ENCODE data around the gene MAPK8.
A peak's percentile ranks its signal among the peaks of the same experiment; 100 is the strongest.

Gene MAPK8

GRCh38 chr10:48439031-48439430 lies 132.6 kb downstream of the MAPK8 start:
- Histone ChIP-seq H3K36me3 (no peaks in the 10 kb centered on the region; the same call in 1 of the 2 replicates), H3K27me3 (no peaks in the 10 kb centered on the region), H3K9me3 (no peaks in the 10 kb centered on the region), H3K4me3 (ENCODE audit: low read depth, low read length) (no peak overlapping the region), H3K4me1 (no peaks in the 10 kb centered on the region)
- TF ChIP-seq CTCF (IDR thresholded peaks at IDR 0.05; ENCODE audit: low read depth, low read length), result no peak
- no peak for DNase-seq

GRCh38 chr10:48439581-48440041 lies 133.1 kb downstream of the MAPK8 start:
- Histone ChIP-seq H3K27me3 (no peaks in the 10 kb centered on the region), H3K4me3 (ENCODE audit: low read depth, low read length) (no peak overlapping the region), H3K36me3 (no peaks in the 10 kb centered on the region; the same call in none of the 2 replicates), H3K9me3 (no peaks in the 10 kb centered on the region), H3K4me1 (0 out of 2 replicates have a peak, but pooled peaks cover 3% of the 10 kb centered on the region)
- no peak for TF ChIP-seq CTCF (IDR thresholded peaks at IDR 0.05; ENCODE audit: low read depth, low read length)
- no peak for DNase-seq

- no peak for DNase-seq
- H3K4me3 ChIP-seq (ENCODE audit: low read depth, low read length), result no peak overlapping the region
- no peaks in the 10 kb centered on the region; the same call in none of the 2 replicates for H3K36me3 ChIP-seq
- H3K9me3 ChIP-seq, result no peaks in the 10 kb centered on the region
- TF ChIP-seq CTCF (IDR thresholded peaks at IDR 0.05; ENCODE audit: low read depth, low read length), result no peak
- H3K4me1 ChIP-seq, result peaks cover 4% of the 10 kb centered on the region
- H3K27me3 ChIP-seq, result no peaks in the 10 kb centered on the region
Measured at GRCh38 chr10:48440771-48441170, 134.3 kb downstream of the MAPK8 start.

GRCh38 chr10:48442090-48442808 lies 135.8 kb downstream of the MAPK8 start:
- TF ChIP-seq CTCF (IDR thresholded peaks at IDR 0.05; ENCODE audit: low read depth, low read length), result no peak
- no peak for DNase-seq
- Histone ChIP-seq H3K4me1 (peaks cover 4% of the 10 kb centered on the region), H3K27me3 (no peaks in the 10 kb centered on the region), H3K36me3 (no peaks in the 10 kb centered on the region; the same call in none of the 2 replicates), H3K4me3 (ENCODE audit: low read depth, low read length) (no peak overlapping the region), H3K9me3 (no peaks in the 10 kb centered on the region)

GRCh38 chr10:48442809-48443177 lies 136.3 kb downstream of the MAPK8 start:
- no peaks in the 10 kb centered on the region for H3K9me3 ChIP-seq
- H3K4me1 ChIP-seq, result peaks cover 4% of the 10 kb centered on the region
- no peak for TF ChIP-seq CTCF (IDR thresholded peaks at IDR 0.05; ENCODE audit: low read depth, low read length)
- no peak overlapping the region for H3K4me3 ChIP-seq (ENCODE audit: low read depth, low read length)
- H3K36me3 ChIP-seq, result no peaks in the 10 kb centered on the region; the same call in none of the 2 replicates
- DNase-seq, result no peak
- H3K27me3 ChIP-seq, result no peaks in the 10 kb centered on the region

- peaks cover 4% of the 10 kb centered on the region for H3K4me1 ChIP-seq
- no peak overlapping the region for H3K4me3 ChIP-seq (ENCODE audit: low read depth, low read length)
- H3K9me3 ChIP-seq, result no peaks in the 10 kb centered on the region
- DNase-seq, result peak; percentile 34
- H3K27me3 ChIP-seq, result no peaks in the 10 kb centered on the region
- TF ChIP-seq CTCF (IDR thresholded peaks at IDR 0.05; ENCODE audit: low read depth, low read length), result peak; percentile 37
- no peaks in the 10 kb centered on the region; the same call in 1 of the 2 replicates for H3K36me3 ChIP-seq
Measured at GRCh38 chr10:48444266-48444665, 137.8 kb downstream of the MAPK8 start.

Data from BE2C (cell line).